A549 (cell line): Measurements from ENCODE around the gene AHI1.

ENCODE experiments used
- ESRRA ChIP-seq: fragments of 150-350 bp; IDR thresholded peaks from 2 replicates; pipeline ENCODE4 v1.6.1; 2014; ENCODE audit warnings: mild to moderate bottlenecking, low read length, borderline replicate concordance
- JUNB ChIP-seq: fragments of >200 bp; sonication (Bioruptor Twin); formaldehyde crosslinking; IDR thresholded peaks from 2 replicates; pipeline ENCODE4 v1.6.1; 2016
- MAX ChIP-seq: IDR thresholded peaks from 2 replicates; pipeline ENCODE4 v1.6.1; 2012
- NR3C1 ChIP-seq: fragments of >200 bp; sonication (Bioruptor Twin); formaldehyde crosslinking; IDR thresholded peaks from 3 replicates; pipeline ENCODE4 v1.6.1; 2017
- PBX3 ChIP-seq: IDR thresholded peaks from 2 replicates; pipeline ENCODE4 v1.6.1; 2012
- POLR2A ChIP-seq: IDR thresholded peaks from 2 replicates; pipeline ENCODE4 v1.6.1; 2012; ENCODE audit warnings: mild to moderate bottlenecking, low read length
- RAD21 ChIP-seq, 2 experiments: fragments of >200 bp in 1 of 2; sonication (Bioruptor Twin) in 1 of 2; formaldehyde crosslinking in 1 of 2; IDR thresholded peaks in 1 of 2; conservative IDR thresholded peaks in 1 of 2; 2 replicates in 1 of 2; 3 replicates in 1 of 2; pipeline ENCODE4 v1.6.1; 2012 to 2018; ENCODE audit warnings: inconsistent platforms in 1 of 2
- RFX5 ChIP-seq: fragments of 450-650 bp; IDR thresholded peaks from 2 replicates; pipeline ENCODE4 v1.7.1; 2014; ENCODE audit warnings: antibody characterized with exemption, mild to moderate bottlenecking, moderate library complexity
- RNF2 ChIP-seq: fragments of 200-600 bp; sonication (generic); IDR thresholded peaks from 2 replicates; pipeline ENCODE4 v1.6.1; 2016; ENCODE audit warnings: low read depth, mild to moderate bottlenecking, antibody characterized with exemption, moderate library complexity, borderline replicate concordance
- SREBF2 ChIP-seq: fragments of 450-650 bp; IDR thresholded peaks from 2 replicates; pipeline ENCODE4 v1.6.1; 2014; ENCODE audit warnings: mild to moderate bottlenecking, moderate library complexity
- TP53 ChIP-seq: fragments of 250-450 bp; sonication (Bioruptor Pico); IDR thresholded peaks from 2 replicates; pipeline ENCODE4 v1.5.0; 2021; ENCODE audit warnings: mild to moderate bottlenecking, moderate library complexity
- TF ChIP-seq, protein P1 (sequence below): fragments of >200 bp; sonication (Bioruptor Twin); formaldehyde crosslinking; IDR thresholded peaks from 3 replicates; pipeline ENCODE4 v1.5.1; 2016
- TF ChIP-seq, protein P2 (sequence below): fragments of 200-600 bp; sonication (generic); IDR thresholded peaks from 2 replicates; pipeline ENCODE4 v1.6.1; 2016; ENCODE audit warnings: antibody characterized with exemption, mild to moderate bottlenecking, moderate library complexity

DNA sequence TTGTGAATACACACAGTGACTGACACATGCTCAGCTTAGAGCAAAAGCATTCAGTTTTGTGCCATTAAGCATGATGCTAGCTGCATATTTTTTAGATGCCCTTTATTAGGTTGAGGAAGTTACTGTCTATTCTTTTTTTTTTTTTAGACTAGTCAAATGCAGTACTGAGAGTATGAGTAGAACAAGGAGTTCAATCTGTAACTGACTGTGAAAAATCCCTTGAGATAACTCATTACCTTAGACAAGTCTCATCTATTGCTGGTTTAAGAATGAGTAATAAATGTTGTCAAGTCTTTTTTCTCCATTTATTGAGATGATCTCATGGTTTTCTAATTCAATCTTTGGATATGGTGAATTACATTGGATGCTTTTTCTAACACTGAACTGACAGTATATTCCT lies 23.2 kb downstream of the AHI1 start:
- TF ChIP-seq RAD21 (conservative IDR thresholded peaks at IDR 0.05 in 1 of 2, IDR thresholded peaks at IDR 0.05 in 1 of 2) (no peak), SREBF2 (no peak), TP53 (CRISPR knock-in tag) (no peak), POLR2A (no peak), JUNB (no peak), PBX3 (no peak), RNF2 (no peak), NR3C1 (no peak), ESRRA (no peak), MAX (no peak), RFX5 (no peak)
- TF ChIP-seq, protein P1, sequence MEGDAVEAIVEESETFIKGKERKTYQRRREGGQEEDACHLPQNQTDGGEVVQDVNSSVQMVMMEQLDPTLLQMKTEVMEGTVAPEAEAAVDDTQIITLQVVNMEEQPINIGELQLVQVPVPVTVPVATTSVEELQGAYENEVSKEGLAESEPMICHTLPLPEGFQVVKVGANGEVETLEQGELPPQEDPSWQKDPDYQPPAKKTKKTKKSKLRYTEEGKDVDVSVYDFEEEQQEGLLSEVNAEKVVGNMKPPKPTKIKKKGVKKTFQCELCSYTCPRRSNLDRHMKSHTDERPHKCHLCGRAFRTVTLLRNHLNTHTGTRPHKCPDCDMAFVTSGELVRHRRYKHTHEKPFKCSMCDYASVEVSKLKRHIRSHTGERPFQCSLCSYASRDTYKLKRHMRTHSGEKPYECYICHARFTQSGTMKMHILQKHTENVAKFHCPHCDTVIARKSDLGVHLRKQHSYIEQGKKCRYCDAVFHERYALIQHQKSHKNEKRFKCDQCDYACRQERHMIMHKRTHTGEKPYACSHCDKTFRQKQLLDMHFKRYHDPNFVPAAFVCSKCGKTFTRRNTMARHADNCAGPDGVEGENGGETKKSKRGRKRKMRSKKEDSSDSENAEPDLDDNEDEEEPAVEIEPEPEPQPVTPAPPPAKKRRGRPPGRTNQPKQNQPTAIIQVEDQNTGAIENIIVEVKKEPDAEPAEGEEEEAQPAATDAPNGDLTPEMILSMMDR: no peak
- TF ChIP-seq, protein P2, sequence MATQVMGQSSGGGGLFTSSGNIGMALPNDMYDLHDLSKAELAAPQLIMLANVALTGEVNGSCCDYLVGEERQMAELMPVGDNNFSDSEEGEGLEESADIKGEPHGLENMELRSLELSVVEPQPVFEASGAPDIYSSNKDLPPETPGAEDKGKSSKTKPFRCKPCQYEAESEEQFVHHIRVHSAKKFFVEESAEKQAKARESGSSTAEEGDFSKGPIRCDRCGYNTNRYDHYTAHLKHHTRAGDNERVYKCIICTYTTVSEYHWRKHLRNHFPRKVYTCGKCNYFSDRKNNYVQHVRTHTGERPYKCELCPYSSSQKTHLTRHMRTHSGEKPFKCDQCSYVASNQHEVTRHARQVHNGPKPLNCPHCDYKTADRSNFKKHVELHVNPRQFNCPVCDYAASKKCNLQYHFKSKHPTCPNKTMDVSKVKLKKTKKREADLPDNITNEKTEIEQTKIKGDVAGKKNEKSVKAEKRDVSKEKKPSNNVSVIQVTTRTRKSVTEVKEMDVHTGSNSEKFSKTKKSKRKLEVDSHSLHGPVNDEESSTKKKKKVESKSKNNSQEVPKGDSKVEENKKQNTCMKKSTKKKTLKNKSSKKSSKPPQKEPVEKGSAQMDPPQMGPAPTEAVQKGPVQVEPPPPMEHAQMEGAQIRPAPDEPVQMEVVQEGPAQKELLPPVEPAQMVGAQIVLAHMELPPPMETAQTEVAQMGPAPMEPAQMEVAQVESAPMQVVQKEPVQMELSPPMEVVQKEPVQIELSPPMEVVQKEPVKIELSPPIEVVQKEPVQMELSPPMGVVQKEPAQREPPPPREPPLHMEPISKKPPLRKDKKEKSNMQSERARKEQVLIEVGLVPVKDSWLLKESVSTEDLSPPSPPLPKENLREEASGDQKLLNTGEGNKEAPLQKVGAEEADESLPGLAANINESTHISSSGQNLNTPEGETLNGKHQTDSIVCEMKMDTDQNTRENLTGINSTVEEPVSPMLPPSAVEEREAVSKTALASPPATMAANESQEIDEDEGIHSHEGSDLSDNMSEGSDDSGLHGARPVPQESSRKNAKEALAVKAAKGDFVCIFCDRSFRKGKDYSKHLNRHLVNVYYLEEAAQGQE: no peak
